K562 (cell line): ENCODE results near the gene PDE4D. TPM values are rescaled to one million over a fixed set of nuclear protein-coding genes. Genes with fewer than 3 reads are reported as not detected.

Experiments
- ATAC-seq: fragments of 200-7000 bp; cut with Tn5 transposase; 3 replicates; pipeline ENCODE4 v1.9.1; 2020; ENCODE audit warnings: moderate library complexity
- BruUV-seq: library from RNA; stranded (reverse); fragments of 400-500 nt; replicated peaks from 2 replicates; lab custom pipeline; 2021; lab: Mats Ljungman, UMichigan
- CTCF ChIA-PET: fragments of 300-600 bp; formaldehyde crosslinking; extraction: SDS; loops from one replicate; lab custom pipeline; 2021; ENCODE audit warnings: low intra/inter-chr PET ratio; lab: Yijun Ruan, JAX
- POLR2A ChIA-PET: fragments of 300-600, 350-650 bp; sonication (Branson Sonifier 250); formaldehyde crosslinking; extraction: SDS; loops from one replicate; lab custom pipeline; 2021; ENCODE audit warnings: antibody characterized with exemption, inconsistent platforms; lab: Yijun Ruan, JAX
- DNase-seq, 4 experiments: peaks; one replicate each; pipeline versions ENCODE4 v3.0.0 to v3.0.0-alpha.2; 2011 to 2018; ENCODE audit warnings: low spot score in 3 of 4, mixed read lengths in 3 of 4; ENCODE audit errors: extremely low read depth in 1 of 4
- FAIRE-seq: peaks from 2 replicates; lab custom pipeline; 2011; peaks lifted over from hg19 to GRCh38; lab: Jason Lieb, UNC
- H2AFZ ChIP-seq: 2 replicates; pipeline ENCODE4 v1.6.0; 2011; ENCODE audit warnings: low read depth, low read length, control low read depth, inconsistent platforms
- H3K27ac ChIP-seq: fragments of 200-600 bp; 3 replicates; pipeline ENCODE4 v1.8.0; 2011; ENCODE audit warnings: low read depth, mild to moderate bottlenecking, control low read depth, inconsistent platforms, low read length, moderate library complexity, mixed read lengths; ENCODE audit errors: extremely low read depth
- H3K27me3 ChIP-seq, 2 experiments: fragments of 300-600 bp in 1 of 2; 2 replicates in 1 of 2; 3 replicates in 1 of 2; pipeline versions ENCODE4 v1.6.0 to v1.8.0; 2011; ENCODE audit warnings: inconsistent platforms in 2 of 2, low read length in 2 of 2, mild to moderate bottlenecking in 1 of 2, mixed read lengths in 1 of 2, moderate library complexity in 1 of 2; ENCODE audit not compliant: control insufficient read depth in 2 of 2, insufficient read depth in 2 of 2
- H3K36me3 ChIP-seq: fragments of 300-600 bp; 3 replicates; pipeline ENCODE4 v1.8.0; 2011; ENCODE audit warnings: mild to moderate bottlenecking, low read length, inconsistent platforms; ENCODE audit not compliant: control insufficient read depth, insufficient read depth
- H3K4me1 ChIP-seq, 2 experiments: fragments of 200-600 bp in 1 of 2; replicated peaks in 1 of 2; 2 replicates in 1 of 2; 3 replicates in 1 of 2; pipeline versions ENCODE4 v1.5.1 to v1.8.0; 2011; ENCODE audit warnings: inconsistent platforms in 2 of 2, low read length in 2 of 2, mild to moderate bottlenecking in 1 of 2, mixed read lengths in 1 of 2, moderate library complexity in 1 of 2; ENCODE audit not compliant: control insufficient read depth in 2 of 2, insufficient read depth in 2 of 2
- H3K4me2 ChIP-seq: 2 replicates; pipeline ENCODE4 v1.6.1; 2011; ENCODE audit warnings: low read length, control low read depth, inconsistent platforms, mixed read lengths; ENCODE audit not compliant: insufficient read depth
- H3K4me3 ChIP-seq: fragments of 200-600 bp; sonication (generic), shearing (Covaris generic); 2 replicates; pipeline ENCODE4 v1.5.1; 2016; ENCODE audit warnings: control low read depth, inconsistent platforms
- H3K79me2 ChIP-seq: fragments of 200-600 bp; 3 replicates; pipeline ENCODE4 v1.8.0; 2011; ENCODE audit warnings: low read length, inconsistent platforms; ENCODE audit not compliant: control insufficient read depth, insufficient read depth
- H3K9ac ChIP-seq, 2 experiments: 2 replicates each; pipeline versions ENCODE4 v1.6.0 to v1.6.1; 2011; ENCODE audit warnings: low read depth in 2 of 2, low read length in 2 of 2, control low read depth in 1 of 2, inconsistent platforms in 1 of 2, mild to moderate bottlenecking in 1 of 2, mixed read lengths in 1 of 2; ENCODE audit not compliant: insufficient read depth in 1 of 2
- H3K9me1 ChIP-seq: one replicate; pipeline ENCODE4 v1.6.0; 2011; ENCODE audit warnings: inconsistent platforms, mild to moderate bottlenecking, low read length, moderate library complexity; ENCODE audit not compliant: control insufficient read depth, insufficient read depth
- H3K9me3 ChIP-seq: replicated peaks from 2 replicates; pipeline ENCODE4 v1.5.1; 2011; ENCODE audit warnings: low read depth, low read length, inconsistent platforms; ENCODE audit not compliant: control insufficient read depth, insufficient read depth
- H4K20me1 ChIP-seq: replicated peaks from 2 replicates; pipeline ENCODE4 v1.6.1; 2011; ENCODE audit warnings: low read length, inconsistent platforms, mixed read lengths; ENCODE audit not compliant: control insufficient read depth, insufficient read depth
- ZNF174 ChIP-seq: fragments of 250-450 bp; sonication (Bioruptor Pico); IDR thresholded peaks from 2 replicates; pipeline ENCODE4 v1.4.0; 2020; ENCODE audit warnings: mild to moderate bottlenecking
- WGBS: fragments of 100-300 bp; shearing (Covaris generic); methylation state at CpG from one replicate; pipeline ENCODE4 v1.1.6; 2016; ENCODE audit warnings: low coverage, mixed read lengths; ENCODE audit not compliant: insufficient coverage; ENCODE audit errors: missing lambda C conversion rate; 5-methylcytosine and 5-hydroxymethylcytosine counted together
- in situ Hi-C: fragments of 300-500 bp; cut with MboI; formaldehyde crosslinking; loops from 4 replicates; pipeline ENCODE4 v1.15.0; 2018; ENCODE audit warnings: inconsistent platforms, mixed read lengths
- intact Hi-C: fragments of 100-400 bp; cut with micrococcal nuclease; formaldehyde crosslinking; loops from 2 replicates; pipeline ENCODE4 v1.14.2; 2022
- polyA plus RNA-seq, 8 experiments: library from polyadenylated mRNA; depleted of rRNA in 4 of 8; stranded (reverse) in 5 of 8; unstranded in 3 of 8; fragments of >200 nt; fragmentation: Nextera tagmentation in 2 of 8; fragmentation: Illumina TruSeq in 1 of 8; extraction: Ambion mirVana in 2 of 8; extraction: Trizol in 1 of 8; gene quantifications; 2 replicates each; pipeline versions ENCODE4 v1.2.1 to v1.2.3, GENCODE V29; 2011 to 2014; ENCODE audit warnings: inconsistent platforms in 1 of 8, missing spikeins in 1 of 8
- total RNA-seq, 7 experiments: library from RNA; depleted of rRNA in 6 of 7; stranded (reverse); fragments of >200 nt in 6 of 7; fragmentation: Illumina TruSeq in 2 of 7; extraction: Trizol in 2 of 7; gene quantifications; 2 replicates each; pipeline versions ENCODE4 v1.2.1 to v1.2.3, GENCODE V29; 2011 to 2021; ENCODE audit warnings: low replicate concordance in 1 of 7
- TF ChIP-seq, protein P1 (sequence below), 2 experiments: fragments of 450-650 bp in 1 of 2; sonication (generic) in 1 of 2; formaldehyde crosslinking in 1 of 2; IDR thresholded peaks; 2 replicates each; pipeline versions ENCODE4 v1.7.1 to v1.9.0; 2016 to 2022; ENCODE audit warnings: inconsistent platforms in 1 of 2, mild to moderate bottlenecking in 1 of 2, missing genetic modification reagents in 1 of 2

The PDE4D gene
- total and polyA plus RNA-seq, 9 of the 15 experiments (the other 6 are each of a cell fraction or from before 2014, with no cell fraction given): 0.04 to 0.46 (median 0.13) TPM

- no peaks in the 10 kb centered on the region for H3K9me1 ChIP-seq
- no peaks in the 10 kb centered on the region for H3K27me3 ChIP-seq
- WGBS: 38% methylated on average over 10 of the region's 10 CpGs
- in situ Hi-C loops (no loop called here), intact Hi-C loops (no loop called here)
- H2AFZ ChIP-seq: no peak overlapping the region
- CTCF ChIA-PET: no interaction called here
- H3K27ac ChIP-seq: no peak overlapping the region
- no peaks in the 10 kb centered on the region for H3K9me3 ChIP-seq
- FAIRE-seq (peak; percentile 54), DNase-seq (no peak)
- H3K36me3 ChIP-seq: 0 out of 3 replicates have a peak, but pooled peaks cover 4% of the 10 kb centered on the region
- H3K79me2 ChIP-seq: peaks cover 12% of the 10 kb centered on the region; the same call in 2 of the 3 replicates
- POLR2A ChIA-PET: no interaction called here
- H3K4me3 ChIP-seq: no peak overlapping the region
- H4K20me1 ChIP-seq: no peaks in the 10 kb centered on the region
- BruUV-seq: no TSS peak
- peak overlapping the region; percentile 82 for H3K4me2 ChIP-seq
- H3K4me1 ChIP-seq: peaks cover 0 to 2% of the 10 kb centered on the region in 2 experiments; a peak in 1 of 5 replicates
- TF ChIP-seq, protein P1, sequence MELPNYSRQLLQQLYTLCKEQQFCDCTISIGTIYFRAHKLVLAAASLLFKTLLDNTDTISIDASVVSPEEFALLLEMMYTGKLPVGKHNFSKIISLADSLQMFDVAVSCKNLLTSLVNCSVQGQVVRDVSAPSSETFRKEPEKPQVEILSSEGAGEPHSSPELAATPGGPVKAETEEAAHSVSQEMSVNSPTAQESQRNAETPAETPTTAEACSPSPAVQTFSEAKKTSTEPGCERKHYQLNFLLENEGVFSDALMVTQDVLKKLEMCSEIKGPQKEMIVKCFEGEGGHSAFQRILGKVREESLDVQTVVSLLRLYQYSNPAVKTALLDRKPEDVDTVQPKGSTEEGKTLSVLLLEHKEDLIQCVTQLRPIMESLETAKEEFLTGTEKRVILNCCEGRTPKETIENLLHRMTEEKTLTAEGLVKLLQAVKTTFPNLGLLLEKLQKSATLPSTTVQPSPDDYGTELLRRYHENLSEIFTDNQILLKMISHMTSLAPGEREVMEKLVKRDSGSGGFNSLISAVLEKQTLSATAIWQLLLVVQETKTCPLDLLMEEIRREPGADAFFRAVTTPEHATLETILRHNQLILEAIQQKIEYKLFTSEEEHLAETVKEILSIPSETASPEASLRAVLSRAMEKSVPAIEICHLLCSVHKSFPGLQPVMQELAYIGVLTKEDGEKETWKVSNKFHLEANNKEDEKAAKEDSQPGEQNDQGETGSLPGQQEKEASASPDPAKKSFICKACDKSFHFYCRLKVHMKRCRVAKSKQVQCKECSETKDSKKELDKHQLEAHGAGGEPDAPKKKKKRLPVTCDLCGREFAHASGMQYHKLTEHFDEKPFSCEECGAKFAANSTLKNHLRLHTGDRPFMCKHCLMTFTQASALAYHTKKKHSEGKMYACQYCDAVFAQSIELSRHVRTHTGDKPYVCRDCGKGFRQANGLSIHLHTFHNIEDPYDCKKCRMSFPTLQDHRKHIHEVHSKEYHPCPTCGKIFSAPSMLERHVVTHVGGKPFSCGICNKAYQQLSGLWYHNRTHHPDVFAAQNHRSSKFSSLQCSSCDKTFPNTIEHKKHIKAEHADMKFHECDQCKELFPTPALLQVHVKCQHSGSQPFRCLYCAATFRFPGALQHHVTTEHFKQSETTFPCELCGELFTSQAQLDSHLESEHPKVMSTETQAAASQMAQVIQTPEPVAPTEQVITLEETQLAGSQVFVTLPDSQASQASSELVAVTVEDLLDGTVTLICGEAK (IDR thresholded peaks at IDR 0.05): peak; percentile 84
- TF ChIP-seq, protein P1 (CRISPR knock-in tag; IDR thresholded peaks at IDR 0.05): no peak
- TF ChIP-seq ZNF174 (CRISPR knock-in tag): no peak
- TF ChIP-seq, all 486 proteins: peak for 1
- H3K9ac ChIP-seq: no peak overlapping the region; a peak in 1 of 4 replicates
- no peak for ATAC-seq
Observed at GRCh38 chr5:58938563-58939424, 954.7 kb downstream of the PDE4D start.
